IMR-90 (cell line): ENCODE data around the gene OLFML1. TPM values are rescaled to one million over a fixed set of nuclear protein-coding genes. Genes with fewer than 3 reads are reported as not detected.

ENCODE experiments used
- ATAC-seq: fragments of 200-7000 bp; cut with Tn5 transposase; 2 replicates; pipeline ENCODE4 v1.9.1; 2020; ENCODE audit warnings: low read depth, mild to moderate bottlenecking, moderate library complexity
- BruUV-seq: library from RNA; stranded (reverse); fragments of 400-500 nt; replicated peaks from 2 replicates; lab custom pipeline; 2021; lab: Mats Ljungman, UMichigan
- CTCF ChIA-PET: fragments of 300-600 bp; formaldehyde crosslinking; extraction: SDS; loops from one replicate; lab custom pipeline; 2021; ENCODE audit warnings: antibody characterized with exemption; lab: Yijun Ruan, JAX
- POLR2A ChIA-PET: fragments of 300-600 bp; sonication (Branson Sonifier 250); formaldehyde crosslinking; loops from one replicate; lab custom pipeline; 2022; ENCODE audit warnings: antibody characterized with exemption; ENCODE audit not compliant: unreplicated experiment; lab: Charles Lee
- DNase-seq: peaks from one replicate; pipeline ENCODE4 v3.0.0; 2013
- H2AFZ ChIP-seq: replicated peaks from 2 replicates; pipeline ENCODE3; 2013; ENCODE audit warnings: low read length, mild to moderate bottlenecking; ENCODE audit not compliant: poor library complexity
- H2AK5ac ChIP-seq: 2 replicates; pipeline ENCODE4 v1.6.1; 2013; ENCODE audit warnings: low read depth, low read length, inconsistent platforms
- H2AK9ac ChIP-seq: replicated peaks from 2 replicates; pipeline ENCODE3; 2013; ENCODE audit warnings: mild to moderate bottlenecking, low read depth, low read length, moderate library complexity; ENCODE audit not compliant: poor library complexity
- H2BK120ac ChIP-seq: 2 replicates; pipeline ENCODE4 v1.6.1; 2013; ENCODE audit warnings: low read depth, low read length, inconsistent platforms
- H2BK15ac ChIP-seq: 3 replicates; pipeline ENCODE4 v1.6.1; 2013; ENCODE audit warnings: low read depth, low read length, inconsistent platforms
- H2BK20ac ChIP-seq: 2 replicates; pipeline ENCODE4 v1.6.1; 2013; ENCODE audit warnings: low read depth, mild to moderate bottlenecking, inconsistent platforms, low read length, moderate library complexity
- H2BK5ac ChIP-seq: 2 replicates; pipeline ENCODE4 v1.6.1; 2013; ENCODE audit warnings: mild to moderate bottlenecking, low read depth, low read length, inconsistent platforms; ENCODE audit not compliant: poor library complexity, severe bottlenecking
- H3K14ac ChIP-seq: replicated peaks from 2 replicates; pipeline ENCODE4 v1.6.1; 2013; ENCODE audit warnings: low read depth, low read length, inconsistent platforms
- H3K18ac ChIP-seq: 2 replicates; pipeline ENCODE4 v1.6.1; 2013; ENCODE audit warnings: low read depth, low read length, control low read depth
- H3K23ac ChIP-seq: 2 replicates; pipeline ENCODE4 v1.6.1; 2013; ENCODE audit warnings: low read depth, low read length, inconsistent platforms
- H3K27ac ChIP-seq: 2 replicates; pipeline ENCODE4 v1.5.1; 2013; ENCODE audit warnings: mild to moderate bottlenecking, control low read depth, low read length; ENCODE audit not compliant: insufficient read depth
- H3K27me3 ChIP-seq: 2 replicates; pipeline ENCODE4 v1.6.1; 2013; ENCODE audit warnings: low read length; ENCODE audit not compliant: control insufficient read depth, insufficient read depth
- H3K36me3 ChIP-seq: 2 replicates; pipeline ENCODE4 v1.6.1; 2013; ENCODE audit warnings: low read length, mixed read lengths; ENCODE audit not compliant: control insufficient read depth, insufficient read depth
- H3K4ac ChIP-seq: 2 replicates; pipeline ENCODE4 v1.6.1; 2013; ENCODE audit warnings: low read depth, low read length, inconsistent platforms
- H3K4me1 ChIP-seq: 2 replicates; pipeline ENCODE4 v1.6.1; 2013; ENCODE audit warnings: low read length, mixed read lengths; ENCODE audit not compliant: control insufficient read depth, insufficient read depth
- H3K4me2 ChIP-seq: 2 replicates; pipeline ENCODE4 v1.6.1; 2013; ENCODE audit warnings: low read depth, mild to moderate bottlenecking, control low read depth, low read length, moderate library complexity
- H3K4me3 ChIP-seq: 2 replicates; pipeline ENCODE4 v1.5.1; 2013; ENCODE audit warnings: low read depth, mild to moderate bottlenecking, control low read depth, low read length, moderate library complexity; ENCODE audit not compliant: insufficient read depth
- H3K56ac ChIP-seq: 2 replicates; pipeline ENCODE4 v1.6.1; 2013; ENCODE audit warnings: low read length, inconsistent platforms; ENCODE audit not compliant: insufficient read depth; ENCODE audit errors: extremely low read depth
- H3K79me1 ChIP-seq, 2 experiments: 2 replicates each; pipeline ENCODE4 v1.6.1; 2013; ENCODE audit warnings: low read length in 2 of 2, inconsistent platforms in 1 of 2, low read depth in 1 of 2
- H3K9ac ChIP-seq: 2 replicates; pipeline ENCODE4 v1.6.1; 2013; ENCODE audit warnings: low read depth, low read length, control low read depth
- H3K9me1 ChIP-seq: 2 replicates; pipeline ENCODE4 v1.6.1; 2013; ENCODE audit warnings: low read length, inconsistent platforms; ENCODE audit not compliant: insufficient read depth
- H3K9me3 ChIP-seq: 2 replicates; pipeline ENCODE4 v1.6.1; 2013; ENCODE audit warnings: low read length; ENCODE audit not compliant: control insufficient read depth, insufficient read depth
- H4K20me1 ChIP-seq: 2 replicates; pipeline ENCODE4 v1.6.1; 2013; ENCODE audit warnings: low read length, inconsistent platforms; ENCODE audit not compliant: insufficient read depth
- H4K5ac ChIP-seq: 2 replicates; pipeline ENCODE4 v1.6.1; 2013; ENCODE audit warnings: mild to moderate bottlenecking, low read depth, low read length, control low read depth
- H4K8ac ChIP-seq, 2 experiments: 2 replicates each; pipeline ENCODE4 v1.6.1; 2013; ENCODE audit warnings: low read depth in 2 of 2, low read length in 2 of 2, control low read depth in 1 of 2, inconsistent platforms in 1 of 2
- H4K91ac ChIP-seq: 2 replicates; pipeline ENCODE4 v1.6.1; 2013; ENCODE audit warnings: low read depth, low read length, inconsistent platforms; ENCODE audit not compliant: insufficient read depth
- CHD1 ChIP-seq: IDR thresholded peaks from 2 replicates; pipeline ENCODE4 v1.6.1; 2012; ENCODE audit warnings: low read depth, low read length, improper control_type of control experiment
- NFE2L2 ChIP-seq: fragments of 150-350 bp; IDR thresholded peaks from 2 replicates; pipeline ENCODE4 v1.6.1; 2016; ENCODE audit warnings: low read depth, mild to moderate bottlenecking, low read length
- POLR2A ChIP-seq: IDR thresholded peaks from 2 replicates; pipeline ENCODE4 v1.6.1; 2012; ENCODE audit warnings: mild to moderate bottlenecking, low read depth, low read length
- RCOR1 ChIP-seq: IDR thresholded peaks from 2 replicates; pipeline ENCODE4 v1.6.1; 2012; ENCODE audit warnings: mild to moderate bottlenecking, low read length, improper control_type of control experiment; ENCODE audit not compliant: insufficient replicate concordance
- SMC3 ChIP-seq: fragments of 150-350 bp; IDR thresholded peaks from 2 replicates; pipeline ENCODE4 v1.6.1; 2016; ENCODE audit warnings: low read depth, mild to moderate bottlenecking, antibody characterized with exemption, low read length, moderate library complexity
- WGBS, 2 experiments: methylation state at CpG; one replicate each; pipeline versions ENCODE4 v1.1.5 to v1.1.7; 2013; ENCODE audit warnings: missing lambda C conversion rate in 2 of 2; ENCODE audit not compliant: insufficient read length in 1 of 2; ENCODE audit errors: extremely low coverage in 2 of 2; 5-methylcytosine and 5-hydroxymethylcytosine counted together
- dilution Hi-C: fragments of 300-500 bp; cut with HindIII; formaldehyde crosslinking; loops from one replicate; pipeline ENCODE4 v1.14.3; 2018; ENCODE audit warnings: low sequenced_read_pairs; ENCODE audit not compliant: unreplicated experiment
- in situ Hi-C: fragments of 300-500 bp; cut with MboI; formaldehyde crosslinking; loops from 3 replicates; pipeline ENCODE4 v1.14.3; 2019; ENCODE audit warnings: low sequenced_read_pairs, inconsistent platforms, mixed read lengths
- intact Hi-C: fragments of 100-400 bp; cut with micrococcal nuclease; formaldehyde crosslinking; loops from 2 replicates; pipeline ENCODE4 v1.10.0; 2022
- polyA plus RNA-seq, 3 experiments: library from polyadenylated mRNA; depleted of rRNA; stranded (reverse); fragments of >200 nt; gene quantifications; 2 replicates each; pipeline ENCODE4 v1.2.3, GENCODE V29; 2012; ENCODE audit warnings: low replicate concordance in 1 of 3
- total RNA-seq: library from RNA; depleted of rRNA; stranded (reverse); fragments of >200 nt; gene quantifications from 2 replicates; pipeline ENCODE4 v1.2.3, GENCODE V29; 2012
- TF ChIP-seq, protein P1 (sequence below): conservative IDR thresholded peaks from 2 replicates; pipeline ENCODE4 v1.5.1; 2012; ENCODE audit warnings: mild to moderate bottlenecking, low read depth, low read length, improper control_type of control experiment

The OLFML1 gene
- total and polyA plus RNA-seq, 2 of the 4 experiments (the other 2 are of a cell fraction): 0.10 to 0.18 TPM

- H4K8ac ChIP-seq: no peak overlapping the region
- H2BK5ac ChIP-seq: no peak overlapping the region
- H2AFZ ChIP-seq: no peak overlapping the region
- H2BK120ac ChIP-seq: no peak overlapping the region
- no CpG with 5 or more reads among the region's 4 CpGs for WGBS, 2 experiments
- ATAC-seq (no peak), DNase-seq (no peak)
- H3K18ac ChIP-seq: no peak overlapping the region
- H3K4ac ChIP-seq: no peak overlapping the region
- TF ChIP-seq SMC3 (no peak), CHD1 (no peak), POLR2A (no peak), NFE2L2 (no peak), RCOR1 (no peak)
- TF ChIP-seq, protein P1, sequence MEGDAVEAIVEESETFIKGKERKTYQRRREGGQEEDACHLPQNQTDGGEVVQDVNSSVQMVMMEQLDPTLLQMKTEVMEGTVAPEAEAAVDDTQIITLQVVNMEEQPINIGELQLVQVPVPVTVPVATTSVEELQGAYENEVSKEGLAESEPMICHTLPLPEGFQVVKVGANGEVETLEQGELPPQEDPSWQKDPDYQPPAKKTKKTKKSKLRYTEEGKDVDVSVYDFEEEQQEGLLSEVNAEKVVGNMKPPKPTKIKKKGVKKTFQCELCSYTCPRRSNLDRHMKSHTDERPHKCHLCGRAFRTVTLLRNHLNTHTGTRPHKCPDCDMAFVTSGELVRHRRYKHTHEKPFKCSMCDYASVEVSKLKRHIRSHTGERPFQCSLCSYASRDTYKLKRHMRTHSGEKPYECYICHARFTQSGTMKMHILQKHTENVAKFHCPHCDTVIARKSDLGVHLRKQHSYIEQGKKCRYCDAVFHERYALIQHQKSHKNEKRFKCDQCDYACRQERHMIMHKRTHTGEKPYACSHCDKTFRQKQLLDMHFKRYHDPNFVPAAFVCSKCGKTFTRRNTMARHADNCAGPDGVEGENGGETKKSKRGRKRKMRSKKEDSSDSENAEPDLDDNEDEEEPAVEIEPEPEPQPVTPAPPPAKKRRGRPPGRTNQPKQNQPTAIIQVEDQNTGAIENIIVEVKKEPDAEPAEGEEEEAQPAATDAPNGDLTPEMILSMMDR: no peak
- intact Hi-C loops (no loop called here), dilution Hi-C loops (no loop called here), in situ Hi-C loops (no loop called here)
- no peak overlapping the region for H4K91ac ChIP-seq
- H3K4me2 ChIP-seq: no peak overlapping the region
- H3K23ac ChIP-seq: no peak overlapping the region
- no peaks in the 10 kb centered on the region for H3K79me1 ChIP-seq
- no peak overlapping the region for H2AK5ac ChIP-seq
- H3K56ac ChIP-seq: no peak overlapping the region
- H2BK15ac ChIP-seq: no peak overlapping the region
- no peaks in the 10 kb centered on the region for H3K9me1 ChIP-seq
- no peak overlapping the region for H2BK20ac ChIP-seq
- no peak overlapping the region for H3K4me3 ChIP-seq
- H3K4me1 ChIP-seq: no peaks in the 10 kb centered on the region
- no peak overlapping the region for H3K27ac ChIP-seq
- no peaks in the 10 kb centered on the region for H3K36me3 ChIP-seq
- no peak overlapping the region for H2AK9ac ChIP-seq
- H3K9me3 ChIP-seq: no peaks in the 10 kb centered on the region
- H3K27me3 ChIP-seq: no peaks in the 10 kb centered on the region
- no peaks in the 10 kb centered on the region for H4K20me1 ChIP-seq
- CTCF ChIA-PET: interaction anchor here (0.6 to 1.0 kb wide), 2 partner anchors 69 to 185 kb away, joined by 3 to 4 read pairs; no protein-coding TSS in a partner anchor
- no peak overlapping the region for H3K9ac ChIP-seq
- BruUV-seq: no TSS peak
- no peak overlapping the region for H3K14ac ChIP-seq
- POLR2A ChIA-PET: no interaction called here
- no peak overlapping the region for H4K5ac ChIP-seq
Observed at GRCh38 chr11:7501894-7502293, 16.6 kb downstream of the OLFML1 start.
